BE2C (cell line): ENCODE measurements around the gene DMKN.
A peak's percentile ranks its signal among the peaks of the same experiment; 100 is the strongest.

Source experiments
- DNase-seq: peaks from one replicate; pipeline ENCODE4 v3.0.0-alpha.2; 2020
- H3K27me3 ChIP-seq: fragments of 250-450 bp; sonication (Bioruptor Pico); 2 replicates; pipeline ENCODE4 v1.5.1; 2020; ENCODE audit warnings: mild to moderate bottlenecking
- H3K36me3 ChIP-seq: fragments of 250-450 bp; sonication (Bioruptor Pico); 2 replicates; pipeline ENCODE4 v1.5.1; 2020; ENCODE audit warnings: mild to moderate bottlenecking
- H3K4me1 ChIP-seq: fragments of 250-450 bp; sonication (Bioruptor Pico); 2 replicates; pipeline ENCODE4 v1.5.1; 2020
- H3K4me3 ChIP-seq: 2 replicates; pipeline ENCODE4 v1.5.1; 2011; ENCODE audit warnings: low read depth, low read length
- H3K9me3 ChIP-seq: fragments of 250-450 bp; sonication (Bioruptor Pico); 2 replicates; pipeline ENCODE4 v1.5.1; 2020
- CTCF ChIP-seq: IDR thresholded peaks from 2 replicates; pipeline ENCODE4 v1.5.1; 2012; ENCODE audit warnings: mild to moderate bottlenecking, low read depth, low read length

Gene DMKN

GRCh38 chr19:35500611-35501010 is 12.8 kb downstream of the DMKN start:
- no peak for TF ChIP-seq CTCF
- Histone ChIP-seq H3K36me3 (no peaks in the 10 kb centered on the region), H3K4me1 (peaks cover under 1% of the 10 kb centered on the region; the same call in 1 of the 2 replicates), H3K9me3 (no peaks in the 10 kb centered on the region), H3K27me3 (peaks cover 16% of the 10 kb centered on the region), H3K4me3 (no peak overlapping the region)
- DNase-seq: no peak

- H3K36me3 ChIP-seq: no peaks in the 10 kb centered on the region
- DNase-seq: no peak
- peaks cover 3% of the 10 kb centered on the region; the same call in 1 of the 2 replicates for H3K4me1 ChIP-seq
- no peaks in the 10 kb centered on the region for H3K9me3 ChIP-seq
- peaks cover 6% of the 10 kb centered on the region; the same call in 1 of the 2 replicates for H3K27me3 ChIP-seq
- no peak for TF ChIP-seq CTCF
- H3K4me3 ChIP-seq: no peak overlapping the region
These were observed 14.4 kb downstream of the DMKN start for GRCh38 chr19:35498984-35499527.

- no peak for TF ChIP-seq CTCF
- Histone ChIP-seq H3K4me1 (peaks cover 3% of the 10 kb centered on the region; the same call in 1 of the 2 replicates), H3K27me3 (no peaks in the 10 kb centered on the region), H3K9me3 (no peaks in the 10 kb centered on the region), H3K36me3 (no peaks in the 10 kb centered on the region), H3K4me3 (no peak overlapping the region)
- DNase-seq: no peak
These were observed 15.2 kb downstream of the DMKN start for GRCh38 chr19:35498220-35498619.

- Histone ChIP-seq H3K4me3 (no peak overlapping the region), H3K27me3 (no peaks in the 10 kb centered on the region), H3K9me3 (no peaks in the 10 kb centered on the region), H3K36me3 (no peaks in the 10 kb centered on the region), H3K4me1 (peaks cover 3% of the 10 kb centered on the region; the same call in 1 of the 2 replicates)
- DNase-seq: no peak
- TF ChIP-seq CTCF: no peak
These were observed 16.0 kb downstream of the DMKN start for GRCh38 chr19:35497406-35497805.

GRCh38 chr19:35495107-35496064 is 18.1 kb downstream of the DMKN start:
- Histone ChIP-seq H3K4me3 (peak overlapping the region; percentile 32), H3K9me3 (no peaks in the 10 kb centered on the region), H3K4me1 (peaks cover 3% of the 10 kb centered on the region; the same call in 1 of the 2 replicates), H3K36me3 (no peaks in the 10 kb centered on the region), H3K27me3 (no peaks in the 10 kb centered on the region)
- peak; percentile 77 for DNase-seq
- peak; percentile 95 for TF ChIP-seq CTCF

GRCh38 chr19:35493971-35494370 is 19.5 kb downstream of the DMKN start:
- no peak for DNase-seq
- H3K4me1 ChIP-seq: peaks cover 3% of the 10 kb centered on the region; the same call in 1 of the 2 replicates
- no peak for TF ChIP-seq CTCF
- no peaks in the 10 kb centered on the region for H3K27me3 ChIP-seq
- no peaks in the 10 kb centered on the region for H3K36me3 ChIP-seq
- no peak overlapping the region for H3K4me3 ChIP-seq
- H3K9me3 ChIP-seq: no peaks in the 10 kb centered on the region
